Endometrial microvascular endothelial cells (primary cell): ENCODE measurements around the gene HOXA4. TPM values are rescaled to one million over a fixed set of nuclear protein-coding genes. Genes with fewer than 3 reads are reported as not detected.

Source experiments
- in situ Hi-C: cut with HindIII; loops from 2 replicates; pipeline ENCODE4 v1.10.0; 2017; ENCODE audit warnings: low sequenced_read_pairs, low pct_unique_long_range_greater_than_20kb; ENCODE audit errors: inconsistent ontology term
- total RNA-seq: library from RNA; depleted of rRNA; stranded (reverse); fragments of >200 nt; gene quantifications from one replicate; pipeline ENCODE4 v1.2.3, GENCODE V29; 2015; ENCODE audit errors: inconsistent ontology term

The HOXA4 gene
- 0.93 TPM for total RNA-seq

- in situ Hi-C loops, result no loop called here
These were observed at the start of gene HOXA4 for GRCh38 chr7:27130540-27131389. Gene HOXA4, minus strand, starts transcription at chr7:27130757. Its CDS starts 24 bp downstream, at chr7:27130733.

GRCh38 chr7:27179503-27180430, 49.2 kb upstream of the HOXA4 start:
- in situ Hi-C loops, result no loop called here

- in situ Hi-C loops, result no loop called here
These were observed 48.5 kb upstream of the HOXA4 start for GRCh38 chr7:27179030-27179429.

- in situ Hi-C loops, result no loop called here
These were observed 47.8 kb upstream of the HOXA4 start for GRCh38 chr7:27178366-27178765.

GRCh38 chr7:27177795-27178320, 47.3 kb upstream of the HOXA4 start:
- in situ Hi-C loops, result no loop called here

- in situ Hi-C loops, result no loop called here
These were observed 46.6 kb upstream of the HOXA4 start for GRCh38 chr7:27176962-27177794.

GRCh38 chr7:27176524-27176845, 45.9 kb upstream of the HOXA4 start:
- in situ Hi-C loops, result no loop called here

- in situ Hi-C loops, result no loop called here
These were observed 45.3 kb upstream of the HOXA4 start for GRCh38 chr7:27175626-27176523.

- in situ Hi-C loops, result no loop called here
These were observed 44.5 kb upstream of the HOXA4 start for GRCh38 chr7:27174874-27175625.

GRCh38 chr7:27173956-27174873, 43.7 kb upstream of the HOXA4 start, which contains the start of gene HOXA10:
Gene HOXA10, minus strand, starts transcription at chr7:27174320. Its CDS starts 14 bp downstream, at chr7:27174306.
- in situ Hi-C loops, result no loop called here

GRCh38 chr7:27173511-27173955, 43.0 kb upstream of the HOXA4 start:
- in situ Hi-C loops, result no loop called here

- in situ Hi-C loops, result no loop called here
These were observed 42.4 kb upstream of the HOXA4 start for GRCh38 chr7:27172823-27173510.

- in situ Hi-C loops, result no loop called here
These were observed 41.8 kb upstream of the HOXA4 start for GRCh38 chr7:27172315-27172774.

GRCh38 chr7:27171637-27172314, 41.2 kb upstream of the HOXA4 start:
- in situ Hi-C loops, result no loop called here

- in situ Hi-C loops, result no loop called here
These were observed 40.7 kb upstream of the HOXA4 start for GRCh38 chr7:27171325-27171636.
